CD14-positive monocyte (primary cell): ENCODE measurements around the gene MEP1B. TPM values are rescaled to one million over a fixed set of nuclear protein-coding genes. Genes with fewer than 3 reads are reported as not detected.

Experiments
- DNase-seq, 3 donors: peaks; one replicate each; pipeline ENCODE4 v3.0.0-alpha.2; 2011 to 2022
- H2AFZ ChIP-seq: 2 replicates; pipeline ENCODE4 v1.6.0; 2012; ENCODE audit warnings: mild to moderate bottlenecking, low read depth, low read length, inconsistent platforms; ENCODE audit not compliant: insufficient read depth, poor library complexity, severe bottlenecking
- H3K27ac ChIP-seq, 2 donors: 1 replicate in 1 of 2; 2 replicates in 1 of 2; pipeline ENCODE4 v1.5.1; 2012 to 2013; ENCODE audit warnings: low read length in 2 of 2, control low read depth in 1 of 2, inconsistent platforms in 1 of 2, low read depth in 1 of 2, mild to moderate bottlenecking in 1 of 2
- H3K27me3 ChIP-seq, 2 donors: one replicate each; pipeline versions ENCODE4 v1.6.0 to v1.6.1; 2011 to 2013; ENCODE audit warnings: low read length in 2 of 2; ENCODE audit not compliant: control insufficient read depth in 2 of 2, insufficient read depth in 2 of 2
- H3K36me3 ChIP-seq, 2 donors: replicated peaks in 1 of 2; 1 replicate in 1 of 2; 2 replicates in 1 of 2; pipeline versions ENCODE4 v1.5.1 to v1.6.1; 2012 to 2013; ENCODE audit warnings: low read length in 2 of 2, control low read depth in 1 of 2, inconsistent platforms in 1 of 2, mild to moderate bottlenecking in 1 of 2; ENCODE audit not compliant: insufficient read depth in 2 of 2, control insufficient read depth in 1 of 2
- H3K4me1 ChIP-seq, 2 donors: 1 replicate in 1 of 2; 2 replicates in 1 of 2; pipeline versions ENCODE4 v1.5.1 to v1.6.1; 2012 to 2013; ENCODE audit warnings: low read length in 2 of 2, control low read depth in 1 of 2, inconsistent platforms in 1 of 2, mild to moderate bottlenecking in 1 of 2, moderate library complexity in 1 of 2; ENCODE audit not compliant: insufficient read depth in 2 of 2, control insufficient read depth in 1 of 2
- H3K4me2 ChIP-seq: replicated peaks from 2 replicates; pipeline ENCODE3; 2012; ENCODE audit warnings: low read length, moderate library complexity, mild to moderate bottlenecking; ENCODE audit not compliant: poor library complexity, severe bottlenecking; ENCODE audit errors: extremely low read depth
- H3K4me3 ChIP-seq, 3 experiments: fragments of 200-600 bp in 1 of 3; sonication (generic) in 1 of 3; replicated peaks in 1 of 3; 1 replicate in 2 of 3; 2 replicates in 1 of 3; pipeline ENCODE4 v1.5.1; 2011 to 2013; ENCODE audit warnings: low read length in 3 of 3, mild to moderate bottlenecking in 3 of 3, control low read depth in 2 of 3, low read depth in 2 of 3, inconsistent platforms in 1 of 3, moderate library complexity in 1 of 3
- H3K79me2 ChIP-seq: 2 replicates; pipeline ENCODE4 v1.6.0; 2012; ENCODE audit warnings: mild to moderate bottlenecking, control low read depth, inconsistent platforms, low read length, moderate library complexity; ENCODE audit not compliant: insufficient read depth
- H3K9ac ChIP-seq: 2 replicates; pipeline ENCODE4 v1.6.0; 2017; ENCODE audit warnings: low read length, mild to moderate bottlenecking; ENCODE audit not compliant: insufficient read depth, poor library complexity, severe bottlenecking
- H3K9me3 ChIP-seq, 2 donors: replicated peaks in 1 of 2; 1 replicate in 1 of 2; 2 replicates in 1 of 2; pipeline versions ENCODE4 v1.5.1 to v1.6.1; 2012 to 2013; ENCODE audit warnings: low read length in 2 of 2, control low read depth in 1 of 2; ENCODE audit not compliant: control insufficient read depth in 1 of 2, insufficient read depth in 1 of 2
- H4K20me1 ChIP-seq: 2 replicates; pipeline ENCODE4 v1.6.0; 2012; ENCODE audit warnings: mild to moderate bottlenecking, low read length, control low read depth, moderate library complexity; ENCODE audit not compliant: insufficient read depth
- H3K27ac Mint-ChIP-seq, 7 donors: one replicate each; pipeline ENCODE4 v1.8.0; 2020; ENCODE audit warnings: mild to moderate bottlenecking in 7 of 7, mixed read lengths in 7 of 7, moderate library complexity in 6 of 7, inconsistent platforms in 2 of 7
- H3K27me3 Mint-ChIP-seq, 3 donors: one replicate each; pipeline ENCODE4 v1.8.0; 2021 to 2022; ENCODE audit warnings: low read depth in 3 of 3, mild to moderate bottlenecking in 3 of 3, mixed read lengths in 3 of 3, moderate library complexity in 3 of 3, inconsistent platforms in 1 of 3
- H3K36me3 Mint-ChIP-seq, 2 donors: one replicate each; pipeline ENCODE4 v1.8.0; 2020; ENCODE audit warnings: mixed read lengths in 2 of 2, inconsistent platforms in 1 of 2, mild to moderate bottlenecking in 1 of 2
- H3K4me1 Mint-ChIP-seq: one replicate; pipeline ENCODE4 v1.8.0; 2020; ENCODE audit warnings: mild to moderate bottlenecking, mixed read lengths
- H3K4me3 Mint-ChIP-seq, 2 donors: one replicate each; pipeline ENCODE4 v1.8.0; 2020; ENCODE audit warnings: mild to moderate bottlenecking in 2 of 2, mixed read lengths in 2 of 2, moderate library complexity in 1 of 2
- H3K9me3 Mint-ChIP-seq, 7 donors: one replicate each; pipeline ENCODE4 v1.8.0; 2020 to 2022; ENCODE audit warnings: mixed read lengths in 7 of 7, mild to moderate bottlenecking in 6 of 7, moderate library complexity in 6 of 7, inconsistent platforms in 2 of 7
- CTCF ChIP-seq: fragments of 200-600 bp; IDR thresholded peaks from one replicate; pipeline ENCODE4 v1.8.0; 2022; ENCODE audit warnings: antibody characterized with exemption, mild to moderate bottlenecking
- WGBS: methylation state at CpG from one replicate; pipeline ENCODE4 v1.1.5; 2013; ENCODE audit warnings: missing lambda C conversion rate; ENCODE audit not compliant: insufficient coverage; 5-methylcytosine and 5-hydroxymethylcytosine counted together
- intact Hi-C, 2 donors: fragments of 100-400 bp; cut with micrococcal nuclease; formaldehyde crosslinking; loops; one replicate each; pipeline versions ENCODE4 v1.15.0 to v1.15.1; 2023
- polyA plus RNA-seq, 3 donors: library from polyadenylated mRNA; depleted of rRNA in 1 of 3; unstranded in 2 of 3; stranded (reverse) in 1 of 3; fragments of 300-500 nt in 2 of 3; fragments of >200 nt in 1 of 3; fragmentation: Illumina TruSeq in 2 of 3; gene quantifications; 1 replicate in 2 of 3; 2 replicates in 1 of 3; pipeline ENCODE4 v1.2.3, GENCODE V29; 2012 to 2021

The MEP1B gene
- polyA plus RNA-seq, 3 donors: not detected

DNA sequence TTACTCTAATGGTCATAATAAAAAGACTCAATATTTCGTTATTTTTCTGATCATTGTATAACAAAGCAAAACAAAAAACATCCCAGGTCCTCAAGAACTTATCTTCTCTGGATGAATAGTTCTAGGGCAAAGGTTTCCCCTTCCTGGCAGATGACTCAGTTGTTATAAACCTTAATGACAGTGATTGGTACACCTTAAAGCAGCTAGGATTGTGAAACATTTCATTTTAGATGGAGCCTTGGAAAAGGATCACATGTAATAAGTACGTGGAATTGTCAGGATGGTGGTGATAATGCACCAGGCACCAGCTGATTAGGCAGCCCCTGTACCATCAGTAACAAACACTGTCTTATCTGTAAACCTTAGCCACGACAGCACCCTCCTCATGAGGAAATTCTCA, 47.2 kb downstream of the MEP1B start:
- no peaks in the 10 kb centered on the region for H4K20me1 ChIP-seq
- no peaks in the 10 kb centered on the region for H3K4me1 ChIP-seq
- no peaks in the 10 kb centered on the region for H3K9me3 ChIP-seq
- no peaks in the 10 kb centered on the region for H3K27me3 ChIP-seq
- no CpG with 5 or more reads among the region's 3 CpGs for WGBS
- intact Hi-C loops: no loop called here
- TF ChIP-seq CTCF: no peak
- Mint-ChIP-seq H3K27me3 (peaks cover 0 to 2% (median under 1%) of the 10 kb centered on the region in 3 donors), H3K27ac (no peak overlapping the region), H3K36me3 (no peaks in the 10 kb centered on the region), H3K9me3 (peaks cover 4 to 14% (median 9%) of the 10 kb centered on the region in 7 donors), H3K4me3 (no peak overlapping the region), H3K4me1 (no peaks in the 10 kb centered on the region)
- no peaks in the 10 kb centered on the region for H3K79me2 ChIP-seq
- no peak overlapping the region for H3K4me3 ChIP-seq
- H3K4me2 ChIP-seq: no peak overlapping the region
- no peaks in the 10 kb centered on the region for H3K36me3 ChIP-seq
- H2AFZ ChIP-seq: no peak overlapping the region
- H3K9ac ChIP-seq: no peak overlapping the region
- no peak overlapping the region for H3K27ac ChIP-seq
- DNase-seq: no peak

- Histone ChIP-seq H2AFZ (no peak overlapping the region), H3K36me3 (no peaks in the 10 kb centered on the region), H3K9me3 (no peaks in the 10 kb centered on the region), H3K9ac (no peak overlapping the region), H4K20me1 (no peaks in the 10 kb centered on the region), H3K27ac (no peak overlapping the region), H3K4me2 (no peak overlapping the region), H3K4me1 (no peaks in the 10 kb centered on the region), H3K79me2 (no peaks in the 10 kb centered on the region), H3K27me3 (no peaks in the 10 kb centered on the region), H3K4me3 (no peak overlapping the region)
- Mint-ChIP-seq H3K36me3 (no peaks in the 10 kb centered on the region), H3K27me3 (peaks cover 0 to 3% (median 2%) of the 10 kb centered on the region in 3 donors), H3K27ac (no peak overlapping the region), H3K9me3 (peaks cover under 1 to 5% (median 3%) of the 10 kb centered on the region in 7 donors), H3K4me1 (no peaks in the 10 kb centered on the region), H3K4me3 (no peak overlapping the region)
- TF ChIP-seq CTCF: no peak
- no peak for DNase-seq
- 84% methylated on average over 3 of the region's 5 CpGs for WGBS
- intact Hi-C loops: no loop called here
Measured at GRCh38 chr18:32238635-32239268, 48.9 kb downstream of the MEP1B start.
